Epithelial cell of esophagus (primary cell): Measurements from ENCODE around the gene CA10.

Source experiments
- DNase-seq: peaks from one replicate; pipeline ENCODE4 v3.0.0; 2010; ENCODE audit warnings: low read depth
- H3K4me3 ChIP-seq: 2 replicates; pipeline ENCODE4 v1.5.1; 2011; ENCODE audit warnings: mild to moderate bottlenecking, low read length, control low read depth
- CTCF ChIP-seq: IDR thresholded peaks from 2 replicates; pipeline ENCODE4 v1.5.1; 2011; ENCODE audit warnings: low read depth, mild to moderate bottlenecking, low read length, control low read depth, inconsistent platforms; ENCODE audit not compliant: insufficient read depth; ENCODE audit errors: missing control alignments

Gene CA10

GRCh38 chr17:52147431-52147830 lies 11.1 kb downstream of the CA10 start:
- H3K4me3 ChIP-seq = no peak overlapping the region
- TF ChIP-seq CTCF = no peak
- DNase-seq = peak; percentile 72

DNA sequence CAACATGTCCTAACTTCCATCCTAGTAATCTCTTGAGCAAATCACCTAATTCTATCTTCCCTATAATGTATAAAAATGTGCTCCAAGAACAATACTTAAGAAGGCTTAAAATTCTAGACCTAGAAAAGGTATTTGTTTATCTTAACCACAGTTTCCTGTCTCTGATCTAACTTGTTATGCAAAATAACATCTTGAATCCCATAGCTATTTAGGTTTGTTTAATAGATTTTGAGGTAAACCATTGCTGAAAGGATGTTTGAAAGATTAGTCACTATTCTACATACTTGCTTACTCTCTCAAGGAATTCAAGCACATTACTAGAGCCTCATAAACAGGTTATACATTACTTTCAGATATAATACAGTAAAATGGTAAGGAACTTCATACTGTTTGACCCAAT lies 13.0 kb downstream of the CA10 start:
- no peak for TF ChIP-seq CTCF
- no peak overlapping the region for H3K4me3 ChIP-seq
- DNase-seq = peak; percentile 70

DNA sequence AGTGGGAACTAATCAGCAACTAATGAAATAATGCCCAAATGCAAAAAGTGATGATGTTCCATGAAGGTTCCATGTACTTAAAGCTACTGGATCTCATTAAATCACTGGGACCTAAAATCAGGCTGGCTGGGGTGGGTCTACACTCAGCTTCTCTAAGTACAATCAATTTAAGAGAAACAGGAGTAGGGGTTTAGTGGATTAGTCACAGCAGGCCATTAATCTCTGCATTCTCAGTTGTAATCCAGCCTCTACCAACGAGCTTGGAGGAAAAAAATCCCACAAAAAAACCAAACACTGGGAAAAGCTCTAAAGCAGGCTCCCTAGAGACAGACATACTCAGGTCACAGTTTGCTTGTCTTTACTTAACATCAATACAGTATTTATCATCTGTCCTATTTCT lies 15.0 kb downstream of the CA10 start:
- no peak for TF ChIP-seq CTCF
- no peak for DNase-seq

DNA sequence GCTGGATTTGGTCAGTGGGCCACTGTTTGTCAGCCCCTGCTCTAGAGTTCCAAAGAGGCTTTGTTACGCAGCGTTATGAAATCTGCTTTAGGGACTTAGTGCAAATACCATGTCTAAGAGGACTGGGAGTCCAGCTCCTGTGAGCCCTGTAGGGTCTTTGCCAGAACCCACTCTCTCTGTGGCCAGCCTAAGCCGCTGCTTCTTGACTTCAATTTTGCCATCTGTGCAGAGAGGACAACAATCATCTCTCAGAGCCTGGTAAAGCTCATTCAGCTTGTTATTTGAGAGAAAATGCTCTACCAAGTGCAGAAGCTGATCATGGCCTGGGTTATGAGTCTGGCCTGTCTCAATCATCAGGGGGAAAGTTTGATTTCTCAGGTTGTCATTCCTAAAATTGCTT lies 17.9 kb downstream of the CA10 start:
- H3K4me3 ChIP-seq = no peak overlapping the region
- no peak for DNase-seq
- TF ChIP-seq CTCF = no peak

More for the DNA sequence above, 15.0 kb downstream of the CA10 start:
- H3K4me3 ChIP-seq = no peak overlapping the region

DNA sequence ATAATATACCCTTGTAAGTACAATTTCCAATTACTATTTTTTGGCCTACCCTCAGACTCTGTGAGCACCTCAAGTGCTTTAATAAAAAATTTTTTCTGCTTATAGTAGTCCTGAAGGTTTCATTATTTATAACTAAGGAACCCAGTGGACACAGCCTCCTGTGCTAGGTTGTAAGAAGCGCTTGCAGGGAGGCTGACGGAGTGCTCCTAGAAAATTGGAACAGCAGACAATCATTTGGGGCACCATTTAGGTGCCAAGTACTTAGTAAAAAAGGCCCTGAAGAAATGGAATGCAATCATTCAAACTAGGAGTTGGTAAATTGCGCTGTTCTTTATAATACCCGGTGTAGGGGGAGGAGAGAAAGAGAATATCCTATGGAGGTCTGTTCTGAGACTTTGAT lies 19.8 kb downstream of the CA10 start:
- no peak for TF ChIP-seq CTCF
- no peak overlapping the region for H3K4me3 ChIP-seq
- no peak for DNase-seq

- peak; percentile 57 for DNase-seq
- TF ChIP-seq CTCF = no peak
- no peak overlapping the region for H3K4me3 ChIP-seq
These were observed 20.2 kb downstream of the CA10 start for GRCh38 chr17:52138350-52138749.

DNA sequence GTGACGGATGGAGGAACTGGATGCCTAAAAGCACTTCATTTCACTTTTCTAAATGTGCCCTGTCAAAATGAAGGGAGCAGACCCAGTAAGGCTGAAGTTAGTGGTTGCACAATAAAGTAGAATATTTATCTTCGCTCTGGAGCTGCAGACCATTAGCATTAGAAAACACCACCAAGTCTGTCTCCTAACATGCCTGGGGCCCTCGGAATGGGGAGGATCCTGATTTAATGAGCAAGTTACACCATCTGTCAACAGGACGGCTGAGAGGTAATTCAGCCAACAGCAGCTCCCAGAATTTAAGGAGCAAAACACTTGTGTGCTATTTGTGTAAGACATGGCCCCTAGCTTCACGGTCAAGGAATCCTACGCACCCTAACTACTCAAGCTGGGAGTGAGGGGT lies 22.3 kb downstream of the CA10 start:
- TF ChIP-seq CTCF = no peak
- no peak for DNase-seq
- H3K4me3 ChIP-seq = no peak overlapping the region
